Measurements from ENCODE around the gene METTL22. TPM values are rescaled to one million over a fixed set of nuclear protein-coding genes. Genes with fewer than 3 reads are reported as not detected.

Gene METTL22
- total and polyA plus RNA-seq, 10 of the 15 experiments (the other 5 are each of a cell fraction or from before 2014, with no cell fraction given) = 6.4 to 34.7 (median 18.8) TPM

DNA sequence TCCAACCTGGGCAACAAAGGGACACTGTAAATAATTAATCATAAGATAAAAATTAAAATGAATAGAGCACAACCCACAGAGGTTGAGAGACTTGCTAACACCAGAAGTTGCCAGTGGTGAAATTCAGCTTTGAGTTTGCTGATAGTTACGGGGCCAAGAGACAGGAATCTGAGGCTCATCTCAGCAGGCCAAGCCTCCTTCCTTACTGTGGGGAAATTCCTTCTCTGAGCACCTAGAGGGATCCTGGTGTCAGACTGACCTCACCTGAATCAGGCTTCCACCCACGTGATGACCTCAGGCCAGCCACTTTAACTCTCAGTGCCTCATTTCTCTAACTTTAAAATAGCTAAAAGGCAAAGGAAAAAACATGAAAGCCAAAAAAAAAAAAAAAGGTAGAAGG lies 57.7 kb downstream of the METTL22 start:
- FAIRE-seq (no peak), ATAC-seq (no peak), DNase-seq (ENCODE audit: low read depth, low spot score) (no peak)
- RAD21 ChIA-PET (ENCODE audit: unreplicated experiment) = no interaction called here
- Histone ChIP-seq H3K4me2 (ENCODE audit: control insufficient read depth, insufficient read depth) (no peak overlapping the region), H3K27ac (ENCODE audit: control insufficient read depth, insufficient read depth) (no peak overlapping the region), H4K20me1 (ENCODE audit: control insufficient read depth, insufficient read depth) (no peaks in the 10 kb centered on the region), H3K36me3 (ENCODE audit: control insufficient read depth in 2 of 2, insufficient read depth in 2 of 2, low read length in 1 of 2) (no peaks in the 10 kb centered on the region), H3K79me2 (ENCODE audit: control insufficient read depth, insufficient read depth, low read length) (no peaks in the 10 kb centered on the region), H3K4me3 (no peak overlapping the region), H3K27me3 (replicated peaks in 1 of 2; ENCODE audit: control insufficient read depth in 2 of 2, insufficient read depth in 2 of 2, low read length in 1 of 2) (no peaks in the 10 kb centered on the region), H3K9me3 (replicated peaks; ENCODE audit: control insufficient read depth, insufficient read depth, low read length) (no peaks in the 10 kb centered on the region), H3K4me1 (ENCODE audit: control insufficient read depth, insufficient read depth, low read length) (peaks cover 5% of the 10 kb centered on the region), H2AFZ (ENCODE audit: control insufficient read depth, low read depth, low read length) (no peak overlapping the region), H3K9ac (ENCODE audit: control insufficient read depth, insufficient read depth, low read length) (no peak overlapping the region)
- POLR2A ChIA-PET = no interaction called here
- SMC1A ChIA-PET (ENCODE audit: uncharacterized antibody, unreplicated experiment) = interaction anchor here (1.0 to 1.1 kb wide), 2 partner anchors 8 to 11 kb away, joined by 3 read pairs; no protein-coding TSS in a partner anchor
- CTCF ChIA-PET = interaction anchor here (0.9 to 1.6 kb wide), 2 partner anchors 112 to 201 kb away, joined by 3 to 4 read pairs; no protein-coding TSS in a partner anchor
- in situ Hi-C loops (cut with MboI) = no loop called here
- WGBS (ENCODE audit: insufficient coverage, insufficient replicate concordance, low lambda C conversion rate, missing lambda C conversion rate) = 46% methylated on average over 2 of the region's 2 CpGs
- BruUV-seq (replicated peaks) = no TSS peak
- intact Hi-C loops (cut with micrococcal nuclease; ENCODE audit: unreplicated experiment) = no loop called here
- TF ChIP-seq SPI1 (IDR thresholded peaks at IDR 0.05; ENCODE audit: borderline replicate concordance, insufficient read depth, low read depth, low read length) (no peak), YY1 (IDR thresholded peaks at IDR 0.05; ENCODE audit: low read depth, low read length) (no peak), SUZ12 (IDR thresholded peaks at IDR 0.05; ENCODE audit: unreplicated experiment) (no peak), KLF5 (IDR thresholded peaks at IDR 0.05; ENCODE audit: partially characterized antibody) (no peak), RAD21 (IDR thresholded peaks at IDR 0.05; ENCODE audit: insufficient read depth, low read depth, low read length) (no peak), GABPA (IDR thresholded peaks at IDR 0.05; ENCODE audit: low read depth) (no peak)
- TF ChIP-seq, protein P1, sequence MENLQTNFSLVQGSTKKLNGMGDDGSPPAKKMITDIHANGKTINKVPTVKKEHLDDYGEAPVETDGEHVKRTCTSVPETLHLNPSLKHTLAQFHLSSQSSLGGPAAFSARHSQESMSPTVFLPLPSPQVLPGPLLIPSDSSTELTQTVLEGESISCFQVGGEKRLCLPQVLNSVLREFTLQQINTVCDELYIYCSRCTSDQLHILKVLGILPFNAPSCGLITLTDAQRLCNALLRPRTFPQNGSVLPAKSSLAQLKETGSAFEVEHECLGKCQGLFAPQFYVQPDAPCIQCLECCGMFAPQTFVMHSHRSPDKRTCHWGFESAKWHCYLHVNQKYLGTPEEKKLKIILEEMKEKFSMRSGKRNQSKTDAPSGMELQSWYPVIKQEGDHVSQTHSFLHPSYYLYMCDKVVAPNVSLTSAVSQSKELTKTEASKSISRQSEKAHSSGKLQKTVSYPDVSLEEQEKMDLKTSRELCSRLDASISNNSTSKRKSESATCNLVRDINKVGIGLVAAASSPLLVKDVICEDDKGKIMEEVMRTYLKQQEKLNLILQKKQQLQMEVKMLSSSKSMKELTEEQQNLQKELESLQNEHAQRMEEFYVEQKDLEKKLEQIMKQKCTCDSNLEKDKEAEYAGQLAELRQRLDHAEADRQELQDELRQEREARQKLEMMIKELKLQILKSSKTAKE (IDR thresholded peaks at IDR 0.05; ENCODE audit: low read depth, poor library complexity, severe bottlenecking) = no peak
- TF ChIP-seq, protein P2, sequence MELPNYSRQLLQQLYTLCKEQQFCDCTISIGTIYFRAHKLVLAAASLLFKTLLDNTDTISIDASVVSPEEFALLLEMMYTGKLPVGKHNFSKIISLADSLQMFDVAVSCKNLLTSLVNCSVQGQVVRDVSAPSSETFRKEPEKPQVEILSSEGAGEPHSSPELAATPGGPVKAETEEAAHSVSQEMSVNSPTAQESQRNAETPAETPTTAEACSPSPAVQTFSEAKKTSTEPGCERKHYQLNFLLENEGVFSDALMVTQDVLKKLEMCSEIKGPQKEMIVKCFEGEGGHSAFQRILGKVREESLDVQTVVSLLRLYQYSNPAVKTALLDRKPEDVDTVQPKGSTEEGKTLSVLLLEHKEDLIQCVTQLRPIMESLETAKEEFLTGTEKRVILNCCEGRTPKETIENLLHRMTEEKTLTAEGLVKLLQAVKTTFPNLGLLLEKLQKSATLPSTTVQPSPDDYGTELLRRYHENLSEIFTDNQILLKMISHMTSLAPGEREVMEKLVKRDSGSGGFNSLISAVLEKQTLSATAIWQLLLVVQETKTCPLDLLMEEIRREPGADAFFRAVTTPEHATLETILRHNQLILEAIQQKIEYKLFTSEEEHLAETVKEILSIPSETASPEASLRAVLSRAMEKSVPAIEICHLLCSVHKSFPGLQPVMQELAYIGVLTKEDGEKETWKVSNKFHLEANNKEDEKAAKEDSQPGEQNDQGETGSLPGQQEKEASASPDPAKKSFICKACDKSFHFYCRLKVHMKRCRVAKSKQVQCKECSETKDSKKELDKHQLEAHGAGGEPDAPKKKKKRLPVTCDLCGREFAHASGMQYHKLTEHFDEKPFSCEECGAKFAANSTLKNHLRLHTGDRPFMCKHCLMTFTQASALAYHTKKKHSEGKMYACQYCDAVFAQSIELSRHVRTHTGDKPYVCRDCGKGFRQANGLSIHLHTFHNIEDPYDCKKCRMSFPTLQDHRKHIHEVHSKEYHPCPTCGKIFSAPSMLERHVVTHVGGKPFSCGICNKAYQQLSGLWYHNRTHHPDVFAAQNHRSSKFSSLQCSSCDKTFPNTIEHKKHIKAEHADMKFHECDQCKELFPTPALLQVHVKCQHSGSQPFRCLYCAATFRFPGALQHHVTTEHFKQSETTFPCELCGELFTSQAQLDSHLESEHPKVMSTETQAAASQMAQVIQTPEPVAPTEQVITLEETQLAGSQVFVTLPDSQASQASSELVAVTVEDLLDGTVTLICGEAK (IDR thresholded peaks at IDR 0.05; ENCODE audit: borderline replicate concordance) = no peak
- TF ChIP-seq, protein P3, sequence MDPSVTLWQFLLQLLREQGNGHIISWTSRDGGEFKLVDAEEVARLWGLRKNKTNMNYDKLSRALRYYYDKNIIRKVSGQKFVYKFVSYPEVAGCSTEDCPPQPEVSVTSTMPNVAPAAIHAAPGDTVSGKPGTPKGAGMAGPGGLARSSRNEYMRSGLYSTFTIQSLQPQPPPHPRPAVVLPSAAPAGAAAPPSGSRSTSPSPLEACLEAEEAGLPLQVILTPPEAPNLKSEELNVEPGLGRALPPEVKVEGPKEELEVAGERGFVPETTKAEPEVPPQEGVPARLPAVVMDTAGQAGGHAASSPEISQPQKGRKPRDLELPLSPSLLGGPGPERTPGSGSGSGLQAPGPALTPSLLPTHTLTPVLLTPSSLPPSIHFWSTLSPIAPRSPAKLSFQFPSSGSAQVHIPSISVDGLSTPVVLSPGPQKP (IDR thresholded peaks at IDR 0.05; ENCODE audit: low read depth, low read length) = no peak
- TF ChIP-seq, protein P4, sequence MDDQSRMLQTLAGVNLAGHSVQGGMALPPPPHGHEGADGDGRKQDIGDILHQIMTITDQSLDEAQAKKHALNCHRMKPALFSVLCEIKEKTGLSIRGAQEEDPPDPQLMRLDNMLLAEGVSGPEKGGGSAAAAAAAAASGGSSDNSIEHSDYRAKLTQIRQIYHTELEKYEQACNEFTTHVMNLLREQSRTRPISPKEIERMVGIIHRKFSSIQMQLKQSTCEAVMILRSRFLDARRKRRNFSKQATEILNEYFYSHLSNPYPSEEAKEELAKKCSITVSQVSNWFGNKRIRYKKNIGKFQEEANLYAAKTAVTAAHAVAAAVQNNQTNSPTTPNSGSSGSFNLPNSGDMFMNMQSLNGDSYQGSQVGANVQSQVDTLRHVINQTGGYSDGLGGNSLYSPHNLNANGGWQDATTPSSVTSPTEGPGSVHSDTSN (IDR thresholded peaks at IDR 0.05; ENCODE audit: insufficient replicate concordance, low read depth, low read length) = no peak
- TF ChIP-seq, protein P5, sequence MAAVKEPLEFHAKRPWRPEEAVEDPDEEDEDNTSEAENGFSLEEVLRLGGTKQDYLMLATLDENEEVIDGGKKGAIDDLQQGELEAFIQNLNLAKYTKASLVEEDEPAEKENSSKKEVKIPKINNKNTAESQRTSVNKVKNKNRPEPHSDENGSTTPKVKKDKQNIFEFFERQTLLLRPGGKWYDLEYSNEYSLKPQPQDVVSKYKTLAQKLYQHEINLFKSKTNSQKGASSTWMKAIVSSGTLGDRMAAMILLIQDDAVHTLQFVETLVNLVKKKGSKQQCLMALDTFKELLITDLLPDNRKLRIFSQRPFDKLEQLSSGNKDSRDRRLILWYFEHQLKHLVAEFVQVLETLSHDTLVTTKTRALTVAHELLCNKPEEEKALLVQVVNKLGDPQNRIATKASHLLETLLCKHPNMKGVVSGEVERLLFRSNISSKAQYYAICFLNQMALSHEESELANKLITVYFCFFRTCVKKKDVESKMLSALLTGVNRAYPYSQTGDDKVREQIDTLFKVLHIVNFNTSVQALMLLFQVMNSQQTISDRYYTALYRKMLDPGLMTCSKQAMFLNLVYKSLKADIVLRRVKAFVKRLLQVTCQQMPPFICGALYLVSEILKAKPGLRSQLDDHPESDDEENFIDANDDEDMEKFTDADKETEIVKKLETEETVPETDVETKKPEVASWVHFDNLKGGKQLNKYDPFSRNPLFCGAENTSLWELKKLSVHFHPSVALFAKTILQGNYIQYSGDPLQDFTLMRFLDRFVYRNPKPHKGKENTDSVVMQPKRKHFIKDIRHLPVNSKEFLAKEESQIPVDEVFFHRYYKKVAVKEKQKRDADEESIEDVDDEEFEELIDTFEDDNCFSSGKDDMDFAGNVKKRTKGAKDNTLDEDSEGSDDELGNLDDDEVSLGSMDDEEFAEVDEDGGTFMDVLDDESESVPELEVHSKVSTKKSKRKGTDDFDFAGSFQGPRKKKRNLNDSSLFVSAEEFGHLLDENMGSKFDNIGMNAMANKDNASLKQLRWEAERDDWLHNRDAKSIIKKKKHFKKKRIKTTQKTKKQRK (IDR thresholded peaks at IDR 0.05; ENCODE audit: low read depth, low read length) = no peak

Data from GM12878 (cell line).